ENCODE measurements around the gene ADD1. TPM values are rescaled to one million over a fixed set of nuclear protein-coding genes. Genes with fewer than 3 reads are reported as not detected.
A peak's percentile ranks its signal among the peaks of the same experiment; 100 is the strongest.

Gene ADD1
- total RNA-seq, 1 donor from 2014 or later, result 187 TPM

DNA sequence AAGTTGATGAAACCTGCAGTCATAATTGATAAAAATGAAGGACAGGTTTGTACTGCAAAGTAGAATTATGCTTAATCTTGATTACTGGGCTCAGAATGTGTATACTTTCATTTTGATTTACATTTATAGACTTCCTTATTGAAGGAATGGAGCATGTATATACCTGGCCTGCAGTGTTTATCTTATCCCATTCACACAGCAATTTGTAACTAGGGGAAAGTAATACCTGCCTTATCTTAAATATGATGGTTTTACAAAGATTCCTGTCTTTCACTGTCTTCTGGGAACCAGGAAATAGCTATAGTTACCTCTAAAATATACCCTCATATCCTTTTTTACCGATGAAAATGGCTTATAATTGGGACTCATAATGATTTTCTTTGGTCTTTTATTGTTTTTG lies 29.7 kb downstream of the ADD1 start:
- intact Hi-C loops (cut with micrococcal nuclease), result no loop called here
- no peak for DNase-seq
- H3K27ac Mint-ChIP-seq, result no peak overlapping the region
- H3K27me3 Mint-ChIP-seq, result no peaks in the 10 kb centered on the region
- H3K36me3 Mint-ChIP-seq (ENCODE audit: low read depth), result peaks cover 18% of the 10 kb centered on the region
- peaks cover 34% of the 10 kb centered on the region for H3K4me1 Mint-ChIP-seq
- no peaks in the 10 kb centered on the region for H3K9me3 Mint-ChIP-seq
- no peak overlapping the region for H3K4me3 Mint-ChIP-seq

GRCh38 chr4:2874861-2875260 lies 31.2 kb downstream of the ADD1 start:
- H3K9me3 Mint-ChIP-seq, result no peaks in the 10 kb centered on the region
- no peak overlapping the region for H3K27ac Mint-ChIP-seq
- H3K4me3 Mint-ChIP-seq, result no peak overlapping the region
- H3K36me3 Mint-ChIP-seq (ENCODE audit: low read depth), result peaks cover 22% of the 10 kb centered on the region
- H3K4me1 Mint-ChIP-seq, result peaks cover 28% of the 10 kb centered on the region
- no peak for DNase-seq
- intact Hi-C loops (cut with micrococcal nuclease), result no loop called here
- no peaks in the 10 kb centered on the region for H3K27me3 Mint-ChIP-seq

- peak overlapping the region; percentile 21 for H3K27ac Mint-ChIP-seq
- intact Hi-C loops (cut with micrococcal nuclease), result no loop called here
These were observed 31.9 kb downstream of the ADD1 start for GRCh38 chr4:2875556-2875955.

GRCh38 chr4:2878346-2878745 lies 34.7 kb downstream of the ADD1 start:
- DNase-seq, result no peak
- no peak overlapping the region for H3K4me3 Mint-ChIP-seq
- H3K4me1 Mint-ChIP-seq, result peaks cover 17% of the 10 kb centered on the region
- H3K27me3 Mint-ChIP-seq, result no peaks in the 10 kb centered on the region
- intact Hi-C loops (cut with micrococcal nuclease), result no loop called here
- peaks cover 32% of the 10 kb centered on the region for H3K36me3 Mint-ChIP-seq (ENCODE audit: low read depth)
- no peaks in the 10 kb centered on the region for H3K9me3 Mint-ChIP-seq
- H3K27ac Mint-ChIP-seq, result peak overlapping the region; percentile 45

More at GRCh38 chr4:2875556-2875955, 31.9 kb downstream of the ADD1 start:
- no peak overlapping the region for H3K4me3 Mint-ChIP-seq
- H3K36me3 Mint-ChIP-seq (ENCODE audit: low read depth), result peaks cover 26% of the 10 kb centered on the region
- H3K9me3 Mint-ChIP-seq, result no peaks in the 10 kb centered on the region
- no peak for DNase-seq
- H3K27me3 Mint-ChIP-seq, result no peaks in the 10 kb centered on the region
- H3K4me1 Mint-ChIP-seq, result peaks cover 27% of the 10 kb centered on the region

DNA sequence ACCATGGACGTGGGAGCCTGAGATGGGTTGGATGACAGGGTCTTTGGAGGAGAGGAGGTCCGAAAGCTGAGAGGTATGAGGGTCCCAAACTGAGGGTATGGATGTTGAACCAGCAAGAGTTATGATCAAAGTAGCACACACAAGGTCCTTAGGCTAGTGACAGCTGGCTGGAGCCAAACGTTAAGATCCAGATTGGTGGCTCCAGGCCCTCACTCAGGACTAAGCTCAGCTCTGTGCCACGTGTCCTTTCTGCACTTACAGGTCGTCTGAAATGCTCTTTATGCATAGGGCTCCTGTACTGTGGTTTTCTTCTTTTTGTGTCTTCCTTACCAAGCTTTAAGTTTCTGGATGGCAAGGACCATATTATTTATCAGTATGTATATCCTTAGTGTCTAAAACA lies 35.4 kb downstream of the ADD1 start:
- peak overlapping the region; percentile 45 for H3K27ac Mint-ChIP-seq
- H3K9me3 Mint-ChIP-seq, result no peaks in the 10 kb centered on the region
- H3K27me3 Mint-ChIP-seq, result no peaks in the 10 kb centered on the region
- no peak for DNase-seq
- no peak overlapping the region for H3K4me3 Mint-ChIP-seq
- peaks cover 32% of the 10 kb centered on the region for H3K36me3 Mint-ChIP-seq (ENCODE audit: low read depth)
- intact Hi-C loops (cut with micrococcal nuclease), result no loop called here
- peaks cover 17% of the 10 kb centered on the region for H3K4me1 Mint-ChIP-seq

GRCh38 chr4:2881431-2881830 lies 37.8 kb downstream of the ADD1 start:
- H3K36me3 Mint-ChIP-seq (ENCODE audit: low read depth), result peaks cover 45% of the 10 kb centered on the region
- no peak overlapping the region for H3K27ac Mint-ChIP-seq
- H3K4me3 Mint-ChIP-seq, result no peak overlapping the region
- DNase-seq, result no peak
- no peaks in the 10 kb centered on the region for H3K27me3 Mint-ChIP-seq
- H3K9me3 Mint-ChIP-seq, result no peaks in the 10 kb centered on the region
- H3K4me1 Mint-ChIP-seq, result peaks cover 16% of the 10 kb centered on the region
- intact Hi-C loops (cut with micrococcal nuclease), result no loop called here

GRCh38 chr4:2882341-2882740 lies 38.7 kb downstream of the ADD1 start:
- Mint-ChIP-seq H3K36me3 (ENCODE audit: low read depth) (peaks cover 43% of the 10 kb centered on the region), H3K27ac (no peak overlapping the region), H3K4me3 (no peak overlapping the region), H3K27me3 (no peaks in the 10 kb centered on the region), H3K4me1 (peaks cover 13% of the 10 kb centered on the region), H3K9me3 (no peaks in the 10 kb centered on the region)
- DNase-seq, result no peak
- intact Hi-C loops (cut with micrococcal nuclease), result no loop called here

DNA sequence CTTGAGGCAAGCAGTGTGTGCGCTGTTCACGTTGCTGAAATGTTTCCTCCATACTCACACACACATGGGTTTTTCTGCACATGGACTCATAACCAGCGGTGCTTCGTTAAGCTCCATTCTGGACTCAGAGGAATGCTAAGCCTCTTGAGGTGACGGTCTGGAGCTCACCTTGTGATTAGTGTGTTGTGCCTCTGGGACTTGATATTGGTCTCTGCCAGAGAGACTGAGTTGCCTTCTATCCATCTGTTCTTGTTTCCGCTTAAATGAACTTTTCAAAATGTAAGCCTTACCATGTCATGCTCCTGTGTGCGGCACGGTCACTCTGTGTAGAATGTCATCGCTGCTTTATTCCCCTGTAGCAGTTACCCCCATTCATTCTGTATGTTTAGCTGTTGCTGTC lies 42.5 kb downstream of the ADD1 start:
- no peaks in the 10 kb centered on the region for H3K27me3 Mint-ChIP-seq
- no peak overlapping the region for H3K4me3 Mint-ChIP-seq
- intact Hi-C loops (cut with micrococcal nuclease), result no loop called here
- H3K27ac Mint-ChIP-seq, result no peak overlapping the region
- H3K9me3 Mint-ChIP-seq, result no peaks in the 10 kb centered on the region
- peaks cover 3% of the 10 kb centered on the region for H3K4me1 Mint-ChIP-seq
- peaks cover 33% of the 10 kb centered on the region for H3K36me3 Mint-ChIP-seq (ENCODE audit: low read depth)
- no peak for DNase-seq

GRCh38 chr4:2886622-2887021 lies 43.0 kb downstream of the ADD1 start:
- peaks cover 5% of the 10 kb centered on the region for H3K4me1 Mint-ChIP-seq
- intact Hi-C loops (cut with micrococcal nuclease), result no loop called here
- no peak for DNase-seq
- peaks cover 33% of the 10 kb centered on the region for H3K36me3 Mint-ChIP-seq (ENCODE audit: low read depth)
- H3K4me3 Mint-ChIP-seq, result no peak overlapping the region
- H3K9me3 Mint-ChIP-seq, result no peaks in the 10 kb centered on the region
- no peaks in the 10 kb centered on the region for H3K27me3 Mint-ChIP-seq
- H3K27ac Mint-ChIP-seq, result no peak overlapping the region

DNA sequence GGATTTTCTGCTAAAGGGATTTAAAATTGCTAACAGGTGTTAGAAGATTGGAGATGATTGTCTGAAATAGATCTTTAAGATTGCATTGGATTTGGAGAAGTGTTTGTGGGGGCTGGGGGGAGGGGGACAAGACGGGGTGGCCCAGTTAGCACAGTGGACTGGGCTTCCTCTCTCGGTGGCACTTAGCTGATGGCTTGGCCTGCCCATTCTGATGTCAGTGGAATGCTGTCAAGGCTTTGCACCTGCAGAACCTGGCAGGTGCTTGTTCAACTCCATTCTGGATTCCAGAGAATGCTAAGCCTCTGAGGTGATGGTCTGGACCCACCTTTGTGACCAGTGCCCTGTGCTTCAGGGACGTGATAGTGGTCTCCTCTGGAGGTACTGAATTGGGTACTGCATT lies 43.7 kb downstream of the ADD1 start:
- no peaks in the 10 kb centered on the region for H3K9me3 Mint-ChIP-seq
- peaks cover 5% of the 10 kb centered on the region for H3K4me1 Mint-ChIP-seq
- intact Hi-C loops (cut with micrococcal nuclease), result no loop called here
- peaks cover 31% of the 10 kb centered on the region for H3K36me3 Mint-ChIP-seq (ENCODE audit: low read depth)
- H3K27me3 Mint-ChIP-seq, result no peaks in the 10 kb centered on the region
- no peak overlapping the region for H3K4me3 Mint-ChIP-seq
- DNase-seq, result no peak
- H3K27ac Mint-ChIP-seq, result no peak overlapping the region

DNA sequence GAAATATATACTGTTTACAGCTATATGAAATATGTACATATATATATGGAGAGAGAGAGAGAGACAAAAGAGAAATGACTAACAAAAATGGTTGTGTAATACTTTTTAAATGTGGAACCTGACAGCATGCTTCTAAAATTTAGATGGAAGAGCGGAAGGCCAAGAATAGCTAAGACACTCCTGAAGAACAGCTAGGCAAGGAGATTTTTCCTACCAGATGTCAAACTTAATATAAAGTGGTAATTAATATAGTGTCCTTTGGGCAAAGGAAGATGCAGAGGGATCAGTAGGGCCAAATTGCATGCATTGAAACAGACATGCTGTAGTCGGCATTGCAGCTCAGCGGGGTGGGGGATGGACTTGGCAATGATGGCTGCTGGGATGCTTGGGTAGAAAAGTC lies 45.2 kb downstream of the ADD1 start:
- no peaks in the 10 kb centered on the region for H3K27me3 Mint-ChIP-seq
- H3K27ac Mint-ChIP-seq, result no peak overlapping the region
- H3K4me3 Mint-ChIP-seq, result no peak overlapping the region
- H3K9me3 Mint-ChIP-seq, result no peaks in the 10 kb centered on the region
- H3K4me1 Mint-ChIP-seq, result peaks cover 5% of the 10 kb centered on the region
- DNase-seq, result no peak
- intact Hi-C loops (cut with micrococcal nuclease), result no loop called here
- H3K36me3 Mint-ChIP-seq (ENCODE audit: low read depth), result peaks cover 29% of the 10 kb centered on the region

DNA sequence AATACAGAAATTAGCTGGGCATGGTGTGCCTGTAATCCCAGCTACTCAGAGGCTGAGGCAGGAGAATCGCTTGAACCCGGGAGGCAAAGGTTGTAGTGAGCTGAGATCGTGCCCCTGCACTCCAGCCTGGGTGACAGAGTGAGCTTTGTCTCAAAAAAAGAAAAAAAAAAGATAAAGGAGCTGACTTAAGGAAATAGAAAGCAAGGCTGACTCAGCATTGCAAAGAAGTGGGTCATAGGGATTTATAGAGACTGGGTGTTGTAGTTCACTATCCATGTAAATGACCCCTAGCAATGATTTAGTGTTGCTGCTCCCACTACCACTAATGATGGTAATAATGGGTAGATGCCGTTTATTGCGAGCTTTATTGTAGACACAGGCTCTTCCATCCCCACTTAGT lies 47.6 kb downstream of the ADD1 start:
- H3K27me3 Mint-ChIP-seq, result no peaks in the 10 kb centered on the region
- peaks cover 2% of the 10 kb centered on the region for H3K4me1 Mint-ChIP-seq
- H3K9me3 Mint-ChIP-seq, result no peaks in the 10 kb centered on the region
- H3K36me3 Mint-ChIP-seq (ENCODE audit: low read depth), result peaks cover 28% of the 10 kb centered on the region
- no peak for DNase-seq
- H3K4me3 Mint-ChIP-seq, result no peak overlapping the region
- H3K27ac Mint-ChIP-seq, result peak overlapping the region; percentile 45
- intact Hi-C loops (cut with micrococcal nuclease), result no loop called here

DNA sequence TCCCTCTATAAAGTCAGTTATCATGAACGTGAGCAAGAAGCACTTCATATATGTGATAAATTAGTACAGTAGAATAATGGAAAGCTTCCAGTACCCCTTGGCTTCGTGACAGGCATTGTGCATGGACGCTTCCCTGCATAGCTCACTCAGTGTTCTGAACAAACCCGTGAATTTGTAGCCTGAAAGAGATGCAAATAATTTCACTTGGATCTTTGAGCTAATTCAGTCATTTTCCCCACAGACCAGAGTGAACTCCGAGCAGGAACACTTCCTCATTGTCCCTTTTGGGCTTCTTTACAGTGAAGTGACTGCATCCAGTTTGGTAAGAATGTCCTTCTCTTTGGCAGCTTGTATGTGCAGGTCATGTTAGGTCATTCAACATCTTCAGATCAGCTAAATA lies 50.1 kb downstream of the ADD1 start:
- intact Hi-C loops (cut with micrococcal nuclease), result no loop called here
- Mint-ChIP-seq H3K27ac (no peak overlapping the region), H3K4me3 (no peak overlapping the region), H3K27me3 (no peaks in the 10 kb centered on the region), H3K4me1 (peaks cover 2% of the 10 kb centered on the region), H3K36me3 (ENCODE audit: low read depth) (peaks cover 37% of the 10 kb centered on the region), H3K9me3 (no peaks in the 10 kb centered on the region)
- DNase-seq, result no peak

DNA sequence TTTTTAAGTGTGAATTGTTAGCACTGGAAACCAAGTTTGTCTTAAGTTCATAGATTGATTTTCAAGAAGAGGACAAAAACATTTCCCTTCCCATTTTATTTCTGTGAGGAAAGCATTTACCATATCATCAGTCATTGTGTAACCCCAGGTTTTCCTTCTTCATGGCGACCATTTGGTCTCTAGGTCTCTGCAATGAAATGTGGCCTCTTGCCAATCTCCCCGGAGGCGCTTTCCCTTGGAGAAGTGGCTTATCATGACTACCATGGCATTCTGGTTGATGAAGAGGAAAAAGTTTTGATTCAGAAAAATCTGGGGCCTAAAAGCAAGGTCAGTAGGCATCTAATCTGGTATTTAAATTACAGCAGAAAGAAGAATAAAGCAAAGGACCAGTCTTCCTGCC lies 54.4 kb downstream of the ADD1 start:
- peaks cover 61% of the 10 kb centered on the region for H3K36me3 Mint-ChIP-seq (ENCODE audit: low read depth)
- intact Hi-C loops (cut with micrococcal nuclease), result no loop called here
- no peak for DNase-seq
- H3K4me1 Mint-ChIP-seq, result peaks cover 4% of the 10 kb centered on the region
- H3K9me3 Mint-ChIP-seq, result no peaks in the 10 kb centered on the region
- H3K4me3 Mint-ChIP-seq, result no peak overlapping the region
- H3K27me3 Mint-ChIP-seq, result no peaks in the 10 kb centered on the region
- no peak overlapping the region for H3K27ac Mint-ChIP-seq

- peaks cover 13% of the 10 kb centered on the region for H3K4me1 Mint-ChIP-seq
- intact Hi-C loops (cut with micrococcal nuclease), result no loop called here
- H3K36me3 Mint-ChIP-seq (ENCODE audit: low read depth), result peaks cover 67% of the 10 kb centered on the region
- H3K4me3 Mint-ChIP-seq, result no peak overlapping the region
- H3K27ac Mint-ChIP-seq, result peak overlapping the region; percentile 5
- H3K27me3 Mint-ChIP-seq, result no peaks in the 10 kb centered on the region
- DNase-seq, result no peak
- H3K9me3 Mint-ChIP-seq, result no peaks in the 10 kb centered on the region
These were observed 57.1 kb downstream of the ADD1 start for GRCh38 chr4:2900741-2901140.
